Renal cortical epithelial cell (primary cell): ENCODE results near the gene HIVEP3. TPM values are rescaled to one million over a fixed set of nuclear protein-coding genes. Genes with fewer than 3 reads are reported as not detected.
"Not testable (repeated sequence)": the region's sequence is repeated elsewhere in the genome, so short reads cannot be mapped to it uniquely, and the experiment has no call there.

Experiments used
- DNase-seq: peaks from one replicate; pipeline ENCODE4 v3.0.0-alpha.2; 2011; ENCODE audit warnings: low read depth
- total RNA-seq: library from RNA; depleted of rRNA; stranded (reverse); fragments of >200 nt; gene quantifications from 2 replicates; pipeline ENCODE4 v1.2.3, GENCODE V29; 2014

Gene HIVEP3
- total RNA-seq, result 3.3 and 3.6 TPM in 2 replicates

DNA sequence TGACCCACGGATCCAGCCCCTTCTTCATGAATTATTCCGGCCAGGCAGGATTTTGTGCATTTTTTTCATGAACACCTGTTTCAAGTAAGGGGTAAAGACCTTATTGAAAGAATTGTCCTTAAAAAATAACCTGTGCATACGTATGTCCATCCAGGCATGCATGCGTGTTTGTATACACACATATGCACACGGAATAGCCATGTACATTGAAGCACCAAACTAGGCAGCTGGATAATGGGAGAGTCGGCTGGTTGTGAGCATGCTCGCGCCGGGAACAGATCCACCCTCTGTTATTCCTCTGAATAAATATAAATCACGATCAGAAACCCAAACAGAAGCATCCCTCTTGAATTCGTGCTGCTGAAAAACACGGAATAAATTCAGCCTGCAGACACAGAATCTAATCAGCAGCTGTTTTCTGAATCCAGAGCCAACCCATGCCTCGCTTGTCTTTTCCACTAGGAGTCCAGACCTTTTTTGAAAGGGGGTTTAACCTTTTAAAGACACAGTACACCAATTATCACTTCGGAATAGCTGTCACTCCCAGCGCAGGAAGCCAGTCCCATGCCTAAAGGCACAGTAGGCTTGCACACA is at the start of gene HIVEP3:
TSS of gene HIVEP3 (minus strand) at position 473 of the 594 bp plus-strand sequence.
- DNase-seq, result peak; percentile 44

DNA sequence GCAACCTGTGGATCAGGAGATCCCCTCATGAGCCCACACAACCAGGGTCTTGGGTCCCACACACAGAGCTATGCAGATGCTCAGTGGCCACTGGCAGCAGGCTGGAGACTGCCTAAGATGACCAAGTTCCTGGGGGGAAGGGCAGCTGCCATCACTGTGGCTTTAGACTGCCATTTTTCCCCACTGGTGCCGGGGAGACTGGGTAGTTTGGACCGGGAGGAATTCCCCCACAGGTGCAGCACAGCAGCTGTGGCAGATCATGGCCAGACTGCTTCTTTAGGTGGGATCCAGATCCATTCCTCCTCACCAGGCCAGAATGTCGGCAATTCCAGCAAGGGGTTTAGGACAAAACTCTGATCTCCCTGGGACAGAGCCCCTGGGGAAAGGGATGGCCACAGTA is 45.7 kb upstream of the HIVEP3 start:
- no peak for DNase-seq

DNA sequence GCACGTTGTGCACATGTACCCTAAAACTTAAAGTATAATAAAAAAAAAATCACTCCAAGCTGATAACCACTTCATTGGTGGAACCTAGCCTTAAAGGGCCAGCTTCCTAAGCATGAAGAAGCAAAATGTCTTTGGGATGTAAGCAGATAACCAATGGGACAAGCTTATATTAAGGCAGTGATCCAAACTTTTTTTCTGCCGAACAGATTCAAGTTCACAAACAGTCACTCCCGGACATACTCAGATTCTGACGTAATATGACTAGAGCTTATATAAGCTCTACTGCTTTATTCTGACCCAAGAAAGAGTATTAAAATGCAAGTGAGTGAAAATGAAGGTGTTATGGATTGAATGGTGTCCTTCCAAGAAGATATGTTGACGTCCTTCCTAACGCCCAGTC is 44.9 kb upstream of the HIVEP3 start:
- no peak for DNase-seq

DNA sequence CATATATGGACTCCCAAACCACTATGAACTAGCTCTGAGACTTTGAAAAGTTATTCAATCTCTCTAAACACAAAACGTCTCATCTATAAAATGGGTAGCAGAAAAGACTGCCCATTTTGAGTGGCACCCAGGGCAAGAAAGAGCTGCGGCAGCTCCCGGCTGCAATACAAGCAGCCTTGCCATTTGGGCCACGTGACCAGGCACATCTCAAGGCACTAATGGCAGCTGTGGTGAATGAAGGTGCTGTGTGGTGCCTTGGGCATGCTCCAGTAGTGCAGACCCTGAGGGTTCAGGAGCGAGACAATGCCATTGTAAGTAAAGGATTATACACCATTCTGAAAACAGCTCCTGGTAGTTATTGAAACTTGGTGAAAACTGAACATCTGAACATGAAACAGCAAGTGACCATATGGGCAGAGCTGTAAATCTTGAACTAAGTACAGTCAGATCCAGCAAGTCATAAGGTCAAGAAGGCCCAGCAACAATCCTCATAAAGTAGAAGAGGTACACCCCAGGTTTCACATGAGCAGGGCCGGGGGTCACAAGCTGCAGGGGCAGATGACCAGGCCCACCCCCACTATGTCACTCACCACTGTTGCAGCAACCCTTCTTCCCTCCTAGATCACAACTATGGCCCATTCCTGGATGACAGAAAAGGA is 39.4 kb upstream of the HIVEP3 start:
- DNase-seq, result no peak

DNA sequence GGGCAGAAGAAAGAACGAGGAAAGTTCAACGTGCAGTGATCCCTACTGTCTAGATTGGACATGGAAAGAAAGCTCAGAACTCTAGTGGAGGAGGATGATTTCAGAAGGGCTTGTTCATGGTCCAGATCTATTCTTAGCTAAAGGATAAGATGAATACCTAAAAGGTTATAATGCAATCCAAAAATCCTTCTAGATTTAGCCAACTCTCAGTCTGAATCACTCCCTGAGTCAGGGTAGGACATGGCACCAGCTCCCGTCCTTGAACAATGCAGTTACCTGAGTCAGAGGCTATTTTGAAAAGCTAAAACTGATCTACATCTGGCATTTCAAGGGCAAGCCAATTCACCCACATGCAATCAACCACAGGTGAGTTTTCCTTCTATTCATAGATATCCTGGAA is 38.8 kb upstream of the HIVEP3 start:
- DNase-seq, result peak; percentile 87

DNA sequence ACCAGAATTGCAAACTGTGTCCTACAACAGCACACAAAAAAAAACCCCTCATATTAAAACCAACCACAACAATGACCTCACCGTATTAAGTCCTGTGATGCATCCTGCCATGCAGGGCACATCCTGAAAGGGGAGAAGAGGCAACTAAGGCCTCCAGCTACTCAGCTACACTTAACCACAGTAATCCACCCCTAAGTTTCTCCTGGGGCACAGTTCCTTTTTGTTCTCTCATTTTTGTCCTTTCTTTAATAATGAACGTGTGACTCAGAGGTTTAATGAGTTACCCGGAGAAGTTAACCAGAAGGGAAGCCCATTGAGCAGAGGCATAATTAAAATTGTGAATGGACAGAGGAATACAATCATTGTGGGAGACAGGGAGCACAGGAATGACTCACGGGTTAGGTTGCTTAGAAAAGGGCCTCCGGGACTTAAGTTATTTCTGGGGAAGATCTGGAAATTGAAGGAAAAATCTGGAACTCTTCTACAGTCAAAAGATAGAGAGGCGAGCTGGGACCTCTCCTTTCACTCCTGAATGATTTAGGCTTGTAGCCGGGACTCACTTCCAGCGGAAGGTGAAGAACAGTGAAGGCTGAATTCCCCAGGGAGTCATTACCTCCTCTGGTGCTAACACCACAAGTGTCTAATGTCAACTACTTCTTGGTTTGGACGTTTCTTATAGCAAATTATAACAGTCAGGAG is 36.9 kb upstream of the HIVEP3 start:
- peak; percentile 100 for DNase-seq

DNA sequence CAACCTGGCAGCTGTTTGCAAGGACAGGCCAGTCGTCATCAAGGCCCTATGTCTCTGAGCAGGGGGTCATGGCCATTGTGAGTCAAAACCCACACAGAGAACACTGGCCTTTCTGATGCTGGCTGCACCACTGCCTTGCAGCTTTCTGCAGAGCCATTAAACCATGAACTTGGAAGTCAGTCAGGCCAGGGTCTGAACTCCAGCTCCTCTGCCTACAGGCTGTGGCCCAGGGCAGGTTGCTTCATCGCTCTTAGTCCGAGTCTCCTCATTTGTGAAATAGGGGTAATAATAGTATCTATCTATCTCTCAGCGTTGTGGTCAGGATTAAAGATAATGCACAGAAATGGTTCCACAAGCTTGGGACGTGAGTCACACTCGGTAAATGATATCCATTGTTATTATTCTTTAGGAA is 35.8 kb upstream of the HIVEP3 start:
- DNase-seq, result peak; percentile 88

DNA sequence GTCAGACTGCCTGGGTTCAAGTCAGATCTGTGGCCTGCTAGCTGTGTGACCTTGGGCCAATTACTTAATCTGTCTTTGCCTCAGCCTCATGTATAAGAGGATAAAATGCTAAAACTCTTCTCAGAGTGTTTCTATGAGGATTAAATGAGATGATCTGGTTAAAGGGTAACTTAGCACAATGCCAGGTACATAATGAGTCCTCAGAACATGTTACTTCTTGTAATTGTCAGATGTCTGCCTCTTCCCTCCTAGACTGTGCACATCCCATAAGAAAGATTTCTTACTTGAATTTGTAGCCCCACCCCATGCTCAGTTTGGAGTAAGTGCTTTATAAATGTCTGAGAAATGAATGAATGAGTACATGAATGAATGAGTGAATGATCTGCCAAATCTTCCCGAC is 34.6 kb upstream of the HIVEP3 start:
- DNase-seq, result no peak

DNA sequence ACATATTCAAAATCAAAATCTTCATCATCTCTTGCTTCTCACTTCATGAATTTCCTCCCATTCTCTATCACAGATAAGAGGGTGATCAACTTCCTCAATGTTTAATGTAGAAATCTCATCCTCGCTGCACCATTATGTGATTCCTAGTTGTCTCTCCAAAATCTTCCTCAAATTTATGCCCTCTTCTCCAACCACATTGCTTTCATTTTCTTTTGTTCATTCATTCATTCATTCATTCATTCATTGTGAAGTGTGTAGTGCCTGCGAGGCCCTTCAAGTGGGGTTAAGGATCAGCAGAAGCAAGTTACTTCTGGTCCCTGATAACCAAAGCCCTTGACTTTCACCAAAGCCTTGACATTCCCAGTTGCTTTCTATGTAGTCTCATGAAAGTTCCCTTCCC is 33.5 kb upstream of the HIVEP3 start:
- no peak for DNase-seq

DNA sequence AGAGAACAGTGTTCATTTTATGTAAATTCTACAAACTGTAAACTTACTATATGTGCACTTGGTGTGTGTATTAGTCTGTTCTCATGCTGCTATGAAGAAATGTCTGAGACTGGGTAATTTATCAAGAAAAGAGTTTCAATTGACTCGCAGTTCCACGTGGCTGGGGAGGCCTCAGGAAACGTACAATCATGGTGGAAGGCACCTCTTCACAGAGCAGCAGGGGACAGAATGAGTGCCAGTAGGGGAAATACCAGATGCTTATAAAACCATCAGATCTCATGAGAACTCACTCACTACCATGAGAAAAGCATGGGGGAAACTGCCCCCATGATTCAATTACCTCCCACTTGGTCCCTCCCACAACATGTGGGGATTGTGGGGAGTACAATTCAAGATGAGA is 32.8 kb upstream of the HIVEP3 start:
- DNase-seq, result not testable (repeated sequence)

DNA sequence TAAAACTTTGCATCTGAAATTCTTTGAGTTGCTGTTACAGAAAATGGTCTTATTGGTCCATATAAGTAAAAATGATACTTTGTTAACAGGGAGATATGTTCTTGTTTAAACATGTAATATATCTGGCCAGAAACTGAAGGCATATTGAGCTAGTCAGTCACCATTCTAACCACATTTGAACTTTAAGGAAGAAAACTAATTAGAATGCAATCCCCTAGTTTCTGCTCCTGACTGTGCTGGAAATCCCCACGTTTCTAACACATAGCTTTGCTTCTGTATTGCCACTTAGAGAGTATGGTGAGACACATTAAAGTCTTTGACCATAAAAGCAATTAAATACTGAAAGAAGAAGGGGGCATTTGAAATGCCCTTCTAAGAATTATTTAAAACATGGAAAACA is 32.1 kb upstream of the HIVEP3 start:
- peak; percentile 66 for DNase-seq

DNA sequence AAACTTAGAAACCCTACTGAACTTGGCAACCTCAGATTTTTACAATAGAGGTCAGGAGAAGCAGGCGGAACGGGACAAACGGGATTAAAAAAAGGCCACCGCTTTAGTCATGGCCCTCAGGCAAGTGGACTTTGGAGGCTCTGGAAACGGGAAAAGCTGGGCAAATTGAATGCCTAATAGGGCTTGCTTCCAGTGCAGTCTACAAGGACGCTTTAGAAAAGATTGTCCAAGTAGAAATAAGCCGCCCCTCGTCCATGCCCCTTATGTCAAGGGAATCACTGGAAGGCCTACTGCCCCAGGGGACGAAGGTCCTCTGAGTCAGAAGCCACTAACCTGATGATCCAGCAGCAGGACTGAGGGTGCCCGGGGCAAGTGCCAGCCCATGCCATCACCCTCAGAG is 27.2 kb upstream of the HIVEP3 start:
- not testable (repeated sequence) for DNase-seq

DNA sequence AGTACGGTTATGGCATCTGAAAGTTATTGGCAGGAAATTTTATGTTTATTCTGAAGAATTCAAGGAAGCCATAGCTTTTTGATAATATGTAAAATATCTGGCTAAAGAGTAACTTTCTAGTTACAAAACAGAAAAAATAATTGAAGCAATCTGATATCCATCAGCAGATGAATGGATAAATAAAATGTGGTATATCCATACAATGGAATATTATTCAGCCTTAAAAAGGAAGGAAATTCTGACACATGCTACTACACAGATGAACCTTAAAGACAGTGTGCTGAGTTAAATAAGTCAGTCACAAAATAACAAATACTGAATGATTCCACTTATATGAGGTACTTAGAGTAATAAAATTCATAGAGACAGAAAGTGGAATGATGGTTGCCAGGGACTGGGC is 25.0 kb upstream of the HIVEP3 start:
- DNase-seq, result no peak

DNA sequence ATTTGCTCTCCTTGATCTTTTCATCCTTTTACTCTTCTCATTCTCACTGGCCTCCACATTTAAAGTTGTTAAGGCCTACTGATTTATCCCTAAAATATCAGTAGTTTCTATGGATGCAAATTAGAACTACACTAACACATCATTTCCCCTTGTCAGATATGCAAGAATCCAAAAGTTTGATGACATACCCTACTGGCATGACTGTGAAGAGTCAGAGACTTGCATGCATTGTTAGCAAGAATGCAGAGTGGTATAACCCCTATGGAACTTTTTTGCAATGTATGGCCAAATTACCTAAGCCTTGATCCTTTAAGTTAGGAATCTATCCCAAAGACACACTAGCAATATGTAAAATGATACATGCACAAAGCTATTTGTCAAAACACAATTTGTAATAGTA is 23.6 kb upstream of the HIVEP3 start:
- DNase-seq, result no peak

DNA sequence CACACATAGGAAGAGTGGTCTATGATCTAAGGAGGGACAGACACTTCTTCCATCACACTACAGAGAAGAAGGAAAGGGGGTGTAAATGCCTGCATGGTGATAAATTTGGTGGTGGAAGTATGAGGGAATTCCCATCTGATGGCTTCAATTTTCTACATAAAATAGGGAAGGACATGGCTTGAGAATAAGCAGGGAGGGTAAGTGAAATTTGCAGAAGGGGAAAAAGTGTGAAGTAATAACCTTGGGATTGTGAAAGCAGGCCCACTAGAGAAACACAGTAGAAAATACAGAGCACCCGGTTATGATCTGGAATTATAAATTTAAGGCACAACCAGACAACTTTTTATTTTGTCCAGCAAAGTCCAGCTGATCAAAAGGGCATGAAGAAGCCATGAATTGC is 22.7 kb upstream of the HIVEP3 start:
- DNase-seq, result no peak

DNA sequence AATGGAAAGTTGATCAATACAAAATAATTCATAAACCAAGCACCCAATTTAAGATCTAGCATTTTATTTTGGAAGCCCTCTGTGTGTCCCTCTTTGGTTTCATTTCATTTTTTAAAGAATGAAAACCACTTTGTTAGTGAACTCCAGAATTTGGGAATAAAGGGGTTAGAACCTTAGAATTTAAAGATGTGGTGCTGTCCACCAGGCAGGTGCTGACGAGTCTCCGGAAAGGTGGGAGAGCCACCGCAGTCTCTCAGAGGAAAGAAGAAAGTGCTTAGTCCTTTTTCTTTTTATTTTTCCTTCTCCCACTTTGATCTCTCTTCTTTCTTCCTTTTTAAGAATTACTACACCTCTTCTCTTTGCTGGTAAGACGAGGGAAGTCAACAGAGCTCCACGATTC is 20.5 kb upstream of the HIVEP3 start:
- DNase-seq, result no peak

DNA sequence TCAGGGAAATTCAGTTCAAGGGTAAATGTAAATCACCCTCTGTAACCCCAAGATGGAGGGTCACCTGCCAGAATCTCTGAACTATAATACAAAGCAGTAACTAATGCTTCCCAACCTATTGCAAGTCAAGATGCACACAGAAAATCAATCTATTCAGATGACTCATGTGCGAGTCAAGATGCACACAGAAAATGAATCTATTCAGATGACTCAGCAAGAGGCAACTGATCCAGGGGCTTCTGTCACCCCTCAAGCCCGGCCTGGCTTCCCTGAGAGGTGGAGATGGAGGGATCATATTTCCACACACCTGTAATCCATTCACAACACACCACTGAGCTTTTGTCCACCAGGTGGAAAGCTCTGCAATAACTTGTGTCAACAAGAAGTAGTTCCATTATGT is 17.4 kb upstream of the HIVEP3 start:
- peak; percentile 70 for DNase-seq

DNA sequence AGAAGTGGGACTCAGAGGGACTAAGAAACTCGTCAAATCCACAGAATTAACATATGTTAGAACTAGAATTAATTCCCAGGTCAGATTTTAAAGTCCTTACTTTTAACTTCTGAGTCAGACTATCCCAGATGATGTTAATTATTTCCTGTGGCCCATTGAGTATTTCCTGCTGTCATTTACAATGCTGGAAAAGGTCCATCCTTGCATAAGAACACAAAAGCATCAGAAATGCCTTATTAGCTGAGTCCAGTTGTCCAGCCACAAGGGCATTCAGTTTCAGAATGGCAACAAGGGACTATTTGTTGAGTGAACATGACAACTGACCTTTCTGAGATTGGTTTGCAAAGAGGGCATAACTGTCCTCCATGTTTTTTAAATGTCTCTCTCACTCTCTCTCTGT is 16.5 kb upstream of the HIVEP3 start:
- DNase-seq, result peak; percentile 67

DNA sequence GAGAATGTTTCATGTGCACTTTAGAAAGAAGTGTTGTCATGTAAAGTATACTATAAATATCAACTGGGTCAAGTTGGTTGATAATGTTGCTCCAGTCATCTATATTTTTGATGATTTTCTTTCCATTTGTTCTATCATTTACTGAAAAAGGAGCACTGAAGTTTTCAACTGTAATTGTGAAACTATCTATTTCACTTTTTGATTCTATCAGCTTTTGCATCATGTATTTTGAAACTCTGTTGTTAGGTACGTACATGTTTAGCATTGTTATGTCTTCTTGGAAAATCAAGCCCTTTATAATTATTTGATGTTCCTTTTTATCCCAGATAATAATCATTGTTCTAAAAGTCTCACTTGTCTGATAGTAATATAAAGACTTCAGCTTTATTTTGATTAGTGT is 14.4 kb upstream of the HIVEP3 start:
- no peak for DNase-seq

DNA sequence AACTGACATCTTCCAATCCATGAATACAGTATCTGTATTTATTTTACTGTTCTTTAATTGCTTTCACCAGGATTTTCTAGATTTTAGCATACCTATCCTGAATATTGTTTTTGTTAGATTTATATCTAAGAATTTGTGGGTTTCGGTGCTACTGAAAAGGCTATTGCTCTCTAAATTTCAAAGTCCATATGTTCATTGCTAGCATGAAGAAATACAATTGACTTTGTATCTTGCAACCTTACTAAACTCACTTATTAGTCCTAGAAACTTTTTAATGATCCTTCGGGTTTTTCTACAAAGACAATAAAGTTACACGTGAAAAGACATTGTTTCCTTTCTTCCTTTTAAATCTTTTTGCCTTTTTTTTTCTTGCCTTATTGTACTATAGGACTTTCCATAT is 12.9 kb upstream of the HIVEP3 start:
- no peak for DNase-seq

DNA sequence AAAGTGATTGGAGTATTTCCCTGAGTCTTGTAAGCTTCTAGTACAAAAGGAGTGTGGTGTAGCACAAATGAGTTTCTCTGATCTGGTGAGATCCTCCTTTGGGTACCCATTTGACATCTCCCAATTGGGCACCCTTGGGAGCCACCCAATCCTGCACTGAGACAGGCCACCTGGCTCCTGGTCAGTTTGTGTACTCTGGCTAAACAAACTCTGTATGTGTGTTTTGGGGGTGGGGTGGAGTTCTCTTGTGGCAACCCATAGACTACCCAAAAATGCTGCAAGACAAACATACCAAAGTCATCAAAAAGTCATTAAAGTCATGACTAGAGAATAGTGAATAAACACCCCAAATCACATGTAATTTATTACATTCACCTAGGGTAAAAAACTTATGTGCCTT is 8.4 kb upstream of the HIVEP3 start:
- DNase-seq, result no peak

DNA sequence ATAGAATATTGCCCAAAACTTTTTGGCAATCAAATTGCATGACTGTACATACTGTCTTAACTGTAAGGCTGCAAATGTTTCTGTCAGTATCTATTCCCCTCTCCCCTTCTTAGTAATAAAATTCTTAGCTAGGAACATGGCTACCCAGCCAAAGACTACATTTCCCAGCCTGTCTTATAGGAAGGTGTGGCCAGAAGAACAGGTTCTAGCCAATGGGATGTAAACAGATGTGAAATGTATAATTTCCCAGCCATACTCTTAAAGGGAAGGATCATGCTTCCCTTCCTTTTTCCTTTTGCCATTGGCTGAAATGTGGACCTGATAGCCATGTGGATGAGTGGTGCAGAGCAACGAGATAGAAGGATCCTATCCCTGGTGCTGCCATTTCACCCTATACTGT is 7.0 kb upstream of the HIVEP3 start:
- no peak for DNase-seq

DNA sequence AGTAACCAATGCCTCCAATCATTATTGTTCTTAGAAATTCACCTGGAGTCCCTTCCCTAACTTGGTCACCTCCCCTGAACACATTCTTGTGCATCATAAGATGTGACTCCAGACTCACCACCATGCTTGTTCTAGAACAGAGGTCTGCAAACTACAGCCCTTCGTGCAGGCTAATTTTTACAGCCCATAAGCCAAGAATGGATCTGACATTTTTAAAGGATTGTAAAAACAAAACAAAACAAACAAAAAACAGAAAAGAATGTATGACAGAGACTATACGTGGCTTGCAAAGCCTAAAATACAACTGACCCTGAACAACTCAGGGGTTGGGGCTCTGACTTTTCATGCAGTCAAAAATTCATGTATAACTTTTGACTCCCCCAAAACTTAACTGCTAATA is 6.2 kb upstream of the HIVEP3 start:
- no peak for DNase-seq
